OCI-LY3 (cell line): ENCODE measurements around the gene CASK.

Experiments
- EZH2phosphoT487 ChIP-seq: fragments of 200-600 bp; shearing (Covaris generic); IDR thresholded peaks from 2 replicates; pipeline ENCODE4 v1.6.1; 2018; ENCODE audit warnings: antibody characterized with exemption, mixed run types, low read depth
- TF ChIP-seq, protein P1 (sequence below): fragments of 200-600, 300-600 bp; sonication (generic); IDR thresholded peaks from 2 replicates; pipeline ENCODE4 v1.5.1; 2014; ENCODE audit warnings: antibody characterized with exemption, low read length, low read depth

DNA sequence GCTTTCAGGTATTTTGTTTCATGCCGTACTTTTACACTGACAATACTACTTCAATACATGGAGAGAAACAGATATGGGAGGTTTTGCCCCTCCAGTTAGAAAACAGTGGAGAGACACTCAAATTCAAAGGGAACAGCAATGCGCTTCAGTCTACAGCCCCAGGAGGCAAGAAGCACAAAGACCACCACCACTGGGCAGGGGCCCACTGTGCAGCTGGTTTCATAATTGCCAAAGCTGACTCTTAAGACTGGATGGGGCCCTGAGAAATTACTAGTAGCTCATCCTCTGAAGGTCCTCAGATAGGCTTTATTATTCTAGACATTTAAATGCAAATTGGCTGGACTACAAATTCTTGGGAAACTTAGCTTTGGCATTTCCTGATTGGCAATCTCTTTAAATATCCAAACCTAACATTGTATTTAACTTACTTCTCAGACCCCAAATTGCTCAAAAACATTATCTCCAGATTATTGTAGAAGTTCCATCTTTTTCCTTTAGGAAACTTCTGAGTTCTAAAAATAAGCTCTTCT is 320.5 kb downstream of the CASK start:
- TF ChIP-seq EZH2phosphoT487 = no peak
- TF ChIP-seq, protein P1, sequence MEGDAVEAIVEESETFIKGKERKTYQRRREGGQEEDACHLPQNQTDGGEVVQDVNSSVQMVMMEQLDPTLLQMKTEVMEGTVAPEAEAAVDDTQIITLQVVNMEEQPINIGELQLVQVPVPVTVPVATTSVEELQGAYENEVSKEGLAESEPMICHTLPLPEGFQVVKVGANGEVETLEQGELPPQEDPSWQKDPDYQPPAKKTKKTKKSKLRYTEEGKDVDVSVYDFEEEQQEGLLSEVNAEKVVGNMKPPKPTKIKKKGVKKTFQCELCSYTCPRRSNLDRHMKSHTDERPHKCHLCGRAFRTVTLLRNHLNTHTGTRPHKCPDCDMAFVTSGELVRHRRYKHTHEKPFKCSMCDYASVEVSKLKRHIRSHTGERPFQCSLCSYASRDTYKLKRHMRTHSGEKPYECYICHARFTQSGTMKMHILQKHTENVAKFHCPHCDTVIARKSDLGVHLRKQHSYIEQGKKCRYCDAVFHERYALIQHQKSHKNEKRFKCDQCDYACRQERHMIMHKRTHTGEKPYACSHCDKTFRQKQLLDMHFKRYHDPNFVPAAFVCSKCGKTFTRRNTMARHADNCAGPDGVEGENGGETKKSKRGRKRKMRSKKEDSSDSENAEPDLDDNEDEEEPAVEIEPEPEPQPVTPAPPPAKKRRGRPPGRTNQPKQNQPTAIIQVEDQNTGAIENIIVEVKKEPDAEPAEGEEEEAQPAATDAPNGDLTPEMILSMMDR = no peak
